GM12891 (cell line): ENCODE data around the gene RGS3.

Experiments
- DNase-seq: peaks from one replicate; pipeline ENCODE4 v3.0.0; 2011; ENCODE audit warnings: low spot score; ENCODE audit not compliant: insufficient read length
- FAIRE-seq: peaks from 2 replicates; lab custom pipeline; 2011; peaks lifted over from hg19 to GRCh38; lab: Jason Lieb, UNC
- PAX5 ChIP-seq: IDR thresholded peaks from 2 replicates; pipeline ENCODE4 v1.6.1; 2011; ENCODE audit warnings: low read length, moderate library complexity, mild to moderate bottlenecking; ENCODE audit not compliant: insufficient read depth, severe bottlenecking
- POLR2A ChIP-seq: IDR thresholded peaks from 2 replicates; pipeline ENCODE4 v1.6.1; 2011; ENCODE audit warnings: low read depth, low read length, control low read depth
- POLR2AphosphoS5 ChIP-seq: IDR thresholded peaks from 2 replicates; pipeline ENCODE4 v1.6.1; 2011; ENCODE audit warnings: low read depth, low read length, control low read depth
- POU2F2 ChIP-seq: IDR thresholded peaks from 2 replicates; pipeline ENCODE4 v1.6.1; 2011; ENCODE audit warnings: low read depth, mild to moderate bottlenecking, control low read depth, low read length, moderate library complexity
- SPI1 ChIP-seq: IDR thresholded peaks from 2 replicates; pipeline ENCODE4 v1.6.1; 2011; ENCODE audit warnings: low read depth, low read length, control low read depth
- TAF1 ChIP-seq: IDR thresholded peaks from 2 replicates; pipeline ENCODE4 v1.6.1; 2011; ENCODE audit warnings: low read depth, low read length, control low read depth

RGS3 gene

GRCh38 chr9:113625486-113625885 lies 162.0 kb downstream of the RGS3 start:
- no peak for TF ChIP-seq PAX5
- FAIRE-seq (no peak), DNase-seq (no peak)

- DNase-seq = no peak
- no peak for FAIRE-seq
These were observed 163.4 kb downstream of the RGS3 start for GRCh38 chr9:113626735-113627495.

GRCh38 chr9:113628621-113629020 lies 165.1 kb downstream of the RGS3 start:
- no peak for DNase-seq
- no peak for FAIRE-seq
- TF ChIP-seq PAX5 (no peak), SPI1 (no peak), POLR2A (no peak), POU2F2 (no peak), TAF1 (no peak), POLR2AphosphoS5 (no peak)

More at GRCh38 chr9:113626735-113627495, 163.4 kb downstream of the RGS3 start:
- TF ChIP-seq POLR2A (no peak), POU2F2 (no peak), SPI1 (no peak), POLR2AphosphoS5 (no peak), TAF1 (no peak), PAX5 (no peak)

- no peak for DNase-seq
- FAIRE-seq = no peak
- TF ChIP-seq POU2F2 (no peak), TAF1 (no peak), POLR2A (no peak), PAX5 (no peak), SPI1 (no peak), POLR2AphosphoS5 (no peak)
These were observed 167.0 kb downstream of the RGS3 start for GRCh38 chr9:113630386-113631136.

- DNase-seq (no peak), FAIRE-seq (no peak)
- TF ChIP-seq POLR2A (no peak), PAX5 (no peak), TAF1 (no peak), POU2F2 (no peak), SPI1 (no peak), POLR2AphosphoS5 (no peak)
These were observed 167.7 kb downstream of the RGS3 start for GRCh38 chr9:113631137-113631765.

GRCh38 chr9:113631871-113632665 lies 168.5 kb downstream of the RGS3 start:
- TF ChIP-seq POLR2AphosphoS5 (no peak), TAF1 (no peak), SPI1 (no peak), POU2F2 (no peak), POLR2A (no peak), PAX5 (no peak)
- FAIRE-seq (no peak), DNase-seq (no peak)

- TF ChIP-seq SPI1 = no peak
- no peak for TF ChIP-seq POU2F2
- TF ChIP-seq POLR2A = no peak
- TF ChIP-seq POLR2AphosphoS5 = no peak
- no peak for TF ChIP-seq PAX5
- no peak for TF ChIP-seq TAF1
- DNase-seq (no peak), FAIRE-seq (no peak)
These were observed 169.5 kb downstream of the RGS3 start for GRCh38 chr9:113632776-113633590.

GRCh38 chr9:113633782-113634595 lies 170.5 kb downstream of the RGS3 start:
- no peak for FAIRE-seq
- no peak for DNase-seq
- no peak for TF ChIP-seq PAX5
- no peak for TF ChIP-seq POLR2A
- TF ChIP-seq POU2F2 = no peak
- no peak for TF ChIP-seq POLR2AphosphoS5
- no peak for TF ChIP-seq TAF1
- TF ChIP-seq SPI1 = no peak
